Upper lobe of right lung (tissue), 1 donor: ENCODE results near the gene TLR7. TPM values are rescaled to one million over a fixed set of nuclear protein-coding genes. Genes with fewer than 3 reads are reported as not detected.

Experiments used
- ATAC-seq: fragments of 200-7000 bp; cut with Tn5 transposase; one replicate; pipeline ENCODE4 v1.9.1; 2020; ENCODE audit warnings: mild to moderate bottlenecking, moderate library complexity
- DNase-seq: peaks from one replicate; pipeline ENCODE4 v3.0.0-alpha.2; 2020
- H3K27ac ChIP-seq: fragments of 200-600 bp; one replicate; pipeline ENCODE4 v1.8.0; 2022
- H3K27me3 ChIP-seq: fragments of 200-600 bp; one replicate; pipeline ENCODE4 v1.8.0; 2022; ENCODE audit warnings: mild to moderate bottlenecking
- H3K36me3 ChIP-seq: fragments of 200-600 bp; one replicate; pipeline ENCODE4 v1.8.0; 2022
- H3K4me1 ChIP-seq: fragments of 200-600 bp; one replicate; pipeline ENCODE4 v1.8.0; 2022
- H3K4me3 ChIP-seq: fragments of 200-600 bp; one replicate; pipeline ENCODE4 v1.8.0; 2022; ENCODE audit warnings: mild to moderate bottlenecking
- H3K9me3 ChIP-seq: fragments of 200-600 bp; one replicate; pipeline ENCODE4 v1.8.0; 2022
- CTCF ChIP-seq: fragments of 200-600 bp; IDR thresholded peaks from one replicate; pipeline ENCODE4 v1.8.0; 2022; ENCODE audit warnings: antibody characterized with exemption
- intact Hi-C: fragments of 100-400 bp; cut with DNase I; formaldehyde crosslinking; loops from one replicate; pipeline ENCODE4 v1.11.0; 2022
- total RNA-seq: library from RNA; stranded (reverse); fragmentation: NEBNext Ultra II Directional; extraction: Animal tissue kit (Norgen Biotek cat#: 25700); gene quantifications from one replicate; pipeline ENCODE4 v1.2.1, GENCODE V29; 2021
- donor health status: DM: no; HTN: yes; CAD: no; lungs with severe emphysema.

Gene TLR7
- total RNA-seq, 1 donor from 2014 or later, result 3.1 TPM

- TF ChIP-seq CTCF, result no peak
- no peaks in the 10 kb centered on the region for H3K36me3 ChIP-seq
- H3K4me3 ChIP-seq, result no peak overlapping the region
- intact Hi-C loops, result no loop called here
- no peak overlapping the region for H3K27ac ChIP-seq
- ATAC-seq (no peak), DNase-seq (no peak)
- H3K27me3 ChIP-seq, result no peaks in the 10 kb centered on the region
- H3K4me1 ChIP-seq, result no peaks in the 10 kb centered on the region
- no peaks in the 10 kb centered on the region for H3K9me3 ChIP-seq
Measured at GRCh38 chrX:12930150-12930549, 63.3 kb downstream of the TLR7 start.

- ATAC-seq, result no peak
- no peaks in the 10 kb centered on the region for H3K9me3 ChIP-seq
- no peaks in the 10 kb centered on the region for H3K4me1 ChIP-seq
- no peak overlapping the region for H3K4me3 ChIP-seq
- intact Hi-C loops, result no loop called here
- no peaks in the 10 kb centered on the region for H3K27me3 ChIP-seq
- no peak for TF ChIP-seq CTCF
- no peak for DNase-seq
- H3K36me3 ChIP-seq, result no peaks in the 10 kb centered on the region
- H3K27ac ChIP-seq, result no peak overlapping the region
Measured at GRCh38 chrX:12932244-12932643, 65.4 kb downstream of the TLR7 start.

- intact Hi-C loops, result no loop called here
- no peaks in the 10 kb centered on the region for H3K36me3 ChIP-seq
- no peak overlapping the region for H3K4me3 ChIP-seq
- no peak overlapping the region for H3K27ac ChIP-seq
- no peaks in the 10 kb centered on the region for H3K4me1 ChIP-seq
- TF ChIP-seq CTCF, result no peak
- DNase-seq (no peak), ATAC-seq (no peak)
- no peaks in the 10 kb centered on the region for H3K27me3 ChIP-seq
- no peaks in the 10 kb centered on the region for H3K9me3 ChIP-seq
Measured at GRCh38 chrX:12934850-12935249, 68.0 kb downstream of the TLR7 start.

- no peak for TF ChIP-seq CTCF
- no peaks in the 10 kb centered on the region for H3K36me3 ChIP-seq
- no peaks in the 10 kb centered on the region for H3K9me3 ChIP-seq
- H3K4me3 ChIP-seq, result no peak overlapping the region
- ATAC-seq, result no peak
- H3K27me3 ChIP-seq, result no peaks in the 10 kb centered on the region
- H3K4me1 ChIP-seq, result no peaks in the 10 kb centered on the region
- DNase-seq, result no peak
- no peak overlapping the region for H3K27ac ChIP-seq
- intact Hi-C loops, result no loop called here
Measured at GRCh38 chrX:12936947-12937346, 70.1 kb downstream of the TLR7 start.

Other genes with a start within 250 kb of the TLR7 start
- 25.5 TPM for gene PRPS2, start 75.7 kb upstream of the TLR7 start, total RNA-seq
- gene TLR8, start 39.5 kb downstream of the TLR7 start, total RNA-seq, result 17.8 TPM
- 4,663 TPM for gene TMSB4X, start 108.0 kb downstream of the TLR7 start, total RNA-seq
- not detected for gene FAM9C, start 177.5 kb downstream of the TLR7 start, total RNA-seq